GM19467 (cell line): Measurements from ENCODE around the gene DNAJC28.

Experiments
- ATAC-seq: cut with Tn5 transposase; IDR thresholded peaks from one replicate; pipeline ENCODE4 v1.9.1; 2021; ENCODE audit warnings: mild to moderate bottlenecking, moderate library complexity; ENCODE audit not compliant: unreplicated experiment

The DNAJC28 gene

DNA sequence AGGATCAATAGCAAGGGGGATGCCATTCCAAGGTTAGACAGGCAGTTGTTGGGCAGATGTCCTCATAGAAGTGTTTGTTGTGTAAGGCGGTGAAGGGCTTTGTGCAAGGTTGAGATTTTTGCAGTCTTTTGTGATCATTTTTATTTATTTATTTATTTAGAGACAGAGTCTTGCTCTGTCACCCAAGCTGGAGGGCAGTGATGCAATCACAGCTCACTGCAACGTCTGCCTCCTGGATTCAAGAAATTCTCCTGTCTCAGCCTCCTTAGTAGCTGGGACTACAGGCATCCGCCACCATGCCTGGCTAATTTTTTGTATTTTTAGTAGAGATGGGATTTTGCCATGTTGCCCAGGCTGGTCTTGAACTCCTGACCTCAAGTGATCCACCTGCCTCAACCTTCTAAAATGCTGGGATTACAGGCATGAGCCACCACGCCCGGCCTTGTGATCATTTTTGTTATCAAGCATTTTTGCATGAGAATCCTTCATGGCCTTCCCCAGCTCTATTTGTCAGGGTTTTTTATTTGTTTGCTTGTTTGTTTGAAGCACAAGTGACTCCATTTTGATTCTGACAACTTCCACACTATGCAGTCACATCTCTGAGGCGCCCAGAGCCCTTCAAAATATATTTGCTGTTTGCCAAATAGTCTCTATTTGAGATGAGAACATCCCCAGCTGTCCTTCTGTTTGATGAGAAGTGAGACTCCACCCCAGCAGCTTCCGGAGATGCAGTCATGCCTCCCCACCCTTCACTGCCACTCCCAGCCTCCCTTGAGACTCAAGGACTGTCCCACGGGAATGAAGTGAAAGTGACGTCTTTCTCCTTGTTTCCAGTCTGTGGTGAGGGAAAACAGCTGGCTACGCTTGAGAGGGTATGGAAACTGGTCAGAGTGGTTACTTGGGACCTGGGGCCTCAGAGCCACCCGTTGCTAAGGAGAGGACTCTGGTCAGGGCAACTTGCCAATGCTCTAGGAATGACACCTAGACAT lies 49.7 kb downstream of the DNAJC28 start:
- ATAC-seq, result peak; percentile 72
